Dedifferentiated amniotic fluid mesenchymal stem cell (primary cell): ENCODE data around the gene ATP6V1A.

Experiments
- DNase-seq: peaks from one replicate; pipeline ENCODE4 v3.0.0-alpha.2; 2016; ENCODE audit errors: extremely low spot score

ATP6V1A gene

DNA sequence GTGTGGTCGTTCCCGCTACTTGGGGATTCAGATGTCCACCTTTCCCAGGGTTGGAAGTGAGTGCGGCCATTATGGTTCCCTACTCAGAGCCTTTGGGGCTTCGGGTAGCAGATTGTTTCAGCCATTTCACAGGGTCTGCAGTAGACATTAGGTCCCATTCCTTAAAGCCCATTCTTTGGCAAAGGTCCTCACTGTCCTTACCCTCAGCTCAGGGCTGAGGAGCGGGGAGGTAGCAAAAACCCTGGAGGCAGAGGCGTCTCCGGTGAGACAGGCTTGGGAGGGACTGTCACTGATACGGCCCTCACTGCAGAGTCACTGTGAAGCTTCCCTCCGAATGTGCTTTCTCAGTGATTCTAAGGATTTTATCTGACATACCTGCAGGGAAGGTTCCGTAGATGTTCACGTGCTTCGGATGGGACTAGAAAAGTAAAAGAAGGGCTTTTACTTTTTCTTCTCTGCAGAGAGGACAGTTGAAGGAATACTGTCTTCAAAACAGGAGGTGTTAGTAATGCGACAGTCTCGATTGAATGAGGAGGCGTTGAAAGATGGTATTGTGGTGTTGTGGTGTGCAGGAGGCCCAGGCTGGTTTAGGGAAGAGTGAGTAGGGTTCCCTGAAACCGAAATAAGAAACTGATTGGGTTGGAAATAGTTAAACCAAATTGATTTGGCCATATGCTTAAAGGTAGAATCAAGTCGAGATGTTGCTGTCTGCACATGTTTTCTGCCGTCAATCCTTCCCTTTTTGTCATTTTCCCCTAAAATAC is 630 bp downstream of the ATP6V1A start:
- DNase-seq = no peak

DNA sequence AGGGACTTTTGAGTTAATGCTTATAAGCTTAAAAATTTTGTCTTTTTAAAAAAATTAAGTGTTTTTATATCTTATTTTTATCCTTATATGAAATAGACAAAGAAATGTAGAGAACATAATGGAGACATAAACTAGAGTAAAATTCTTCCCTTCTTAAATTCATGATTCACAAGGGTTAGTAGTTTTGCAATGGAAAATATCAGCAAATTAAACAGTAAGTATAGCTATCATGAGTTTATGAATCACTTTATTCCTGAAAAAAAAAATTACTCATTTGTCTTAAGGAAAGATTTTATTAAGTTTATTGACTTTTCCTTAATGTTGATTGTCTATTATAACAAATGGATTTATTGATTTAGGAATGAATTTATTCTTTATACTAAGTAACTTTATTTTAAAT is 4.3 kb downstream of the ATP6V1A start:
- no peak for DNase-seq

DNA sequence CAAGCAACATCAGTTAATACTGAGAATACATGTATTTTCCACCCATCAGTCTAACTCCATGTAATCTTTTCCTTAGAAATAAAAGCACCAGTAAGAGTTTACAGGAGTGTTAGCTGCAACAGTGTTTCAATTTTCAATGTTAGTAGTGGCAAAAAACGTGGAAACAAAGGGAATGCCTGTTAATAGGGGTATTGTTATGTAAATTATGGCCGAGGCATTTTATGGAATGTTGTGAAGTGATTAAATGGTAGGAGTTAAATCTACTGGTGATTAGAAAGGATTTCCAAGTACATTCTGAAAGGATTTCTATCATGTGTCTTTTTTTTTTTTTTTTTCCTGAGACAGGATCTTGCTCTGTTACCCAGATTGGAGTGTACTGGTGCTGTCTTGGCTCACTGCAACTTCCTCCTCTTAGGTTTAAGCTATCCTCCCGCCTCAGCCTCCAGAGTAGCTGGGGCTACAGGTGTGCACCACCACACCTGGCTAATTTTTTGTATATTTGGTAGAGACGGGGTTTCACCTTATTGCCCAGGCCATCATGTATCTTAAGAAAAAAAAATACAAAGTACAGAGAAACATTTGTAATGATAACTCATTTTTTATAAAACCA is 6.6 kb downstream of the ATP6V1A start:
- DNase-seq = no peak

DNA sequence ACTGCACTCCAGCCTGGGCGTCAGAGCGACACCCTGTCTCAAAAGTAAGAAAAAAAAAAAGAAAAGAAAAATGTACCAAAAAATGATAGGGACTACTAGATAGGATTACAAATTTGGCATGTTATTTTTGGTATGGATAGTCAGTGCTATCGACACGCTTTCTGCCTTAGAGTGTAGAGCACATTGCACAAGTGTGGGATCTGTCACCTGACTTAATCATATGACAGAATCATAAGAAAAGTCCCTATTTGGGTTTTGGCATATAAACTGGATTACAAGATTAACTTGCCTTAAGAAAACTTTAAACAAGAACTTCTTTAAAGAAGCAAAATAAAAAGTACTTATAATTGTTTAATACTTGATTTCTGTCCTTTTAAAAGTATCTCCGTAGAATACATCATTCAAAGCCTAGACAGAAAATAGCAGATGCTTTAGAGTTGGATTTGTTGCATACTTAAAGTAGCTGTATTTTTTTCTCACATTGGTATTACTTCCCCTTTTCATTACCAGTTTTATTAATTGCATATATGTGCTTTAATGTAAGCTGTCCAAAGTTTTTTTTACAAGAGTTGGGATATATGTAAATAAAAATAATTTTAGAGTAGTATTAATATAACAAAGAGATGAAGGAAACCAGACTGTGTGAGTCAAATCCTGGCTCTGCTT is 7.8 kb downstream of the ATP6V1A start:
- DNase-seq = no peak

DNA sequence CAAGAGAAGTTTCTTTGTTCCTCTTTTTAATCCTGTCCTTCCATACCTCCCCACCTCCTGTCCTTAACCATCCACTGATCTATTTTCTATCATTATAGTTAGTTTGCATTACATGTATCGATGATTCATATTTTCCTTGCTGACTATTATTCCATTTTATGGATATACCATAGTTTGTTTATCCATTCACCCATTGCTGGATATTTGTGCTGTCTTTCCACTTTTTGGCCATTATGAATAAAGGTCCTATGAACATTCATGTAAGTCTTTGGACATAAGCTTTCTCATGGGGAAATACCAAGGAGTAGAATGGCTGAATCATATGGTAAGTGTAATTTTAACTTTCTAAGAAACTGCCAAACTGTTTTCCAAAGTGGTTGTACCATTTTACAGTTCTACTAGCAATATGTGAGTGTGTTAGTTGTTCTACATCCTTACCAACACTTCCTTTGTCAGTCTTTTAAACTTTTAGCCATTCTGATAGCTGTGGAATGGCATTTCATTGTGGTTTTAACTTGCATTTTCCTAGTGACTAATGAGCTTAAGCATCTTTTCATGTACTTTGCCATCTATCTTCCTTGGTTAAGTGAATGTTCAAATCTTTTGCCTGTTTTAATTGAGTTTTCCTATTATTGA is 11.7 kb downstream of the ATP6V1A start:
- no peak for DNase-seq

DNA sequence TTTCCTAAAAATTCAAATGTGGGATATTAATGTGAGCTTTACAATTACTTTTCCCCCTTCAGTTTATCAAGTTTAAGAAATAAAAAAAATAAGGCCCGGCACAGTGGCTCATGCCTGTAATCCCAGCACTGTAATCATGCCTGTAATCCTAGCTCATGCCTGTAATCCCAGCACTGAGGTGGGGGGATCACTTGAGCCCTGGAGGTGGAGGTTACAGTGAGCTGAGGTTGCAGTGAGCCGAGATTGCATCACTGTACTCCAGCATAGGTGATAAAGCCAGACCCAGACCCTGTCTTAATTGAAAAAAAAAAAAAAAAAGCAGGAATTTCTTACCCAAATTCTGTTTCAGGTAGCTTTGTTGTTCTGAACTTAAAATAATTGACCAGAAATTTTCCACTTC is 17.9 kb downstream of the ATP6V1A start:
- DNase-seq = no peak

DNA sequence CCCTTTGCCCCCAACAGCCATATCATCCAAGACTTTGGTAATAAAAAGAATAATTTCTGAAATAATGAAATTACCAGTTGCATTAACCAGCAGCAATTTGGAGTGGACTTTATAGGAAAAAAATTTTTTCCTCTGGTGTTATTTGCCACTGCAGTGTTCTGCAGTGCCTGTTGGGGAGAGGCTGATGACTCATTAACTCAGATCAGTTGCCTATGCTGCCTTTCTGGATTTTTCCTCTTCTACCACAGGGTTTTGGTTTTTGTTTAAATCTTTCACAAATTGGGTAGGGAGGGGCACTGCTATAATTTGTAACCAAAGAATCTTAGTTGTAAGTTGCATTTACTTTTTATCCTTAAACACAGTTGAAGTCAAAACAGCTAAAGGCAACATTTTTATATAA is 22.7 kb downstream of the ATP6V1A start:
- DNase-seq = peak; percentile 60

DNA sequence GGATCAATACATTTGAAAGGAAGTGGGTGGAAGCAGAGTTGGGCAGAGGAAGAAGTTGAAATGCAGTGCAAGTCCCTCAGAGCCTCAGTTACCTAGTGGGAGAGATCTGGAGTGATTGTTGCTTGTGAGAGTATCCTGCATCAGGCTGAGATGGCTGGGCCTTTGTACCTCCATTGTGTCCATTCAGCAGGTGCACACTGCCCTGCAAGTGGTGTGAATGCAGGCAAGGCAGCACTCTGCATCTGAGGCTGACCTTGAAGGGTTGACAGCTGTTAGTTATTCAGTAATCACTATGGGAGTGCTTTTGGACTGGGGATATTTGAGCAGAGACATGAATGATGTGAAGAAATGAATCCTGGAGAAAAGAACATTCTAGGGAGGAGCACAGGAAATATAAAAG is 25.2 kb downstream of the ATP6V1A start:
- DNase-seq = no peak

DNA sequence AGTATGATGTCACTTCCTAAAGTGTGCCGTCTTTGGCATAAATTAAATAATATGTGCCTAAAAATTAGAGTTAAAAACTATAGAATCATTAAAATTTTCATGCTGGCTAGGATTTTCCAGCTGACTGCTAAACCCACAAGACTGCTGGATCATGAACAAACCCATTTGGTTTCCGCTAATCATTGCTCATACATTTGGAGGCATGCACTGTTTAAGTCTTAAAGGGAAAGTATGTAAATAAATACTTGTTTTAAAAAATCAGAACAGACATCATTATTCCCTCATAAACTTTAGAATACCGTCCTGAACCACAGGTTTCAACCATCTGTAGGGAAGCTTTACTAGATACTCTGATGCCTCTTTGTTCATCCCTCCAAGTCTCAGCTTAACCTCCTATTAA is 26.5 kb downstream of the ATP6V1A start:
- DNase-seq = peak; percentile 41

DNA sequence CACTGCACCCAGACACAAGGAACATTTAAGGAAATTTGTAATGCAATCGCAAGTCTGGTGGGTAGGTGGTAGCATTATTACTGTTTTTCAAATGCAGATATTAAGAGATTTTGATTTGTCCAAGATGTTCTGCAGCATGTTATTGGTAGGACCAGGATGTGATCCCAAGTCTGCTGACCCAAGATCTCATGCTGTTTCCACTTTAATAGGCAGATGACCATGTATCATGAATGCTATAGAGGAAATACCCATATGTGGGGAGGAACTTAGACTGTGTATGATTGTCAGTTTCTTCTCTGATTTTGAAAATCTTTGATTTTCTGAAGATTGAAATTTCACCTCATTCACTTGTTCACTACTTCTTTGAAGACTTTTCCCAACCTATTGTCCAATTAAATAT is 28.7 kb downstream of the ATP6V1A start:
- DNase-seq = no peak

DNA sequence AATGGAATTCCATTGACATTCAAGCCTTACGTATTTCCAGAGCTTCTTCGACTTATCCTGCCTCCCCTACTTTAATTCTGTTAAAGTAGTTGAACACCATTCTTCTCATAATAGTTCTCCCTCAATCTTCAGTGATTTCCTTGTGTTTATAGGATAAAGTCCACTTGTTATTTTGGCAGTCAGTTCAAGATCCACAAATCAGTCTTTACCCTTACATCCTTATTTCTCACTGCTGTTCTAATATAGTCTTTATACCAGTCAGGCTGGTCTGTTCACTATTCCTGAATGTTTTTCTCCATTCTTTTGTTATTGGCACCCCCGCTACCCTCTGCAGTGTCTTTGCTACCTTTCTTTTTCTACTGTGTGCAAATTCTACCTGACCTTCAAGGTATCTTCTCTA is 29.7 kb downstream of the ATP6V1A start:
- no peak for DNase-seq

DNA sequence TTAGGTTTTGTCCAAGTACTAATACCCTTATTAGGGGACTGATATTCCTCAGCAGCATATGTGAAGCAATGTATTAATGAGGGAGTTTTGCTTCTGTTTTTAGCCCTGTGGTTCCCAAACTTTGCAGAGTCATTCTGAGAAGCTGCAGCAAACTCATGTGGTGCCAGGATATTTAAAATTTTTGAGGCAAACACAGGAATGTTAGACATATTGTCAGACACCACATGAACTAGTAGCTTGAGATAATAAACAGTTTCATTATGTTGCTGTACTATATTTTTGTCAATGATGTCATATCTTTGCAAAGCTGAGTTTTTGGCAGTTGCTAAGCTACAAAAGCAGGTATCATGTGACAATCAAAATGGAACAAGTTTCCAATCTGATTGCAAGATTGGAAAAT is 36.6 kb downstream of the ATP6V1A start:
- peak; percentile 97 for DNase-seq

DNA sequence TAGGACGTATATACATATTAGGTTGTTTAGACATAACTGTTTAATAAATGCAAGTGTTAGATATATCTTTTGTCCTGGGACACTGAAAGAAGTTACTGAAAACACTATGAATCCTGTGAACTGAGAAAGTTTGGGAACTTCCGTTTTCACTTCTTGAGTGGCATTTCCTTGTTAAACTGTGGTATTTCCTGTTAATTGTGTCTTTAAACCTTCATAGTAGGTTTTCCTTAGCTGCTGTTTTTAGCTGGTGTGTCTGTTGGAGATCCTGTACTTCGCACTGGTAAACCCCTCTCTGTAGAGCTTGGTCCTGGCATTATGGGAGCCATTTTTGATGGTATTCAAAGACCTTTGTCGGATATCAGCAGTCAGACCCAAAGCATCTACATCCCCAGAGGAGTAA is 37.1 kb downstream of the ATP6V1A start:
- DNase-seq = no peak

DNA sequence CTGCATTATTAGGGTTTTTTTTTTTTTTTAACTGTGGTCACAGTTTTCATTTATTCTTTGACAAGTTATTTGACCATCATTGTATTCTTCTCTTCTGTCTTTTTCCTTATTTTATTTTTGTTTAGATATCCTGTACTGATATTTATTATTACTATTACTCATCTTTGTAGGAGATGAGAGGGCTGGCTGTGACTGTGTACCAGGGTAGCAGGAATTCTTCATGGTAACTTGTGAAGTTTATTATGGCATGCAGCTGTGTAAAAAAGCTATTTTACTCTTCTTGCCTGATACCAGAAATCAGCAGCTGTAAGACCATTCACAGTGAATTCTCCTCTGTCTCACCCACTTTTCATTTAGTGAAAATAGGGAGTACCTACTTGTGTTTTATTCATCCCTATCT is 44.5 kb downstream of the ATP6V1A start:
- DNase-seq = no peak

DNA sequence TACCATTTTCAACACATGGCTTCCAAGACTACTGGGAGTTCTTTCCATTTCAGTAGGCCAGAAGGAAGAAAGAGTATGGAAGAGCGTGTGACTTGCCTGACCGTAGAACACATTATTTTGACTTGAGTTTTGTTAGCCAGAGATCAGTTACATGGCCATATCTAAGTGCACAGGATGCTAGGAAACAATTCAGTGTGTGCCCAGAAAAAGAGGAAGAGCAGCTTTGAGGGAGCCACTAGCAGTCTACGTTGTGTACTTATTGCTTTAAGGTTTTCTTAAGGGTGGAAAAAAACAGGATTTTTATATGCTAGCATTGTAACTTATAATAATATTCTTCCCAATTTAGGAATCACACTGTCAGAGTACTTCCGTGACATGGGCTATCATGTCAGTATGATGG is 47.7 kb downstream of the ATP6V1A start:
- no peak for DNase-seq

DNA sequence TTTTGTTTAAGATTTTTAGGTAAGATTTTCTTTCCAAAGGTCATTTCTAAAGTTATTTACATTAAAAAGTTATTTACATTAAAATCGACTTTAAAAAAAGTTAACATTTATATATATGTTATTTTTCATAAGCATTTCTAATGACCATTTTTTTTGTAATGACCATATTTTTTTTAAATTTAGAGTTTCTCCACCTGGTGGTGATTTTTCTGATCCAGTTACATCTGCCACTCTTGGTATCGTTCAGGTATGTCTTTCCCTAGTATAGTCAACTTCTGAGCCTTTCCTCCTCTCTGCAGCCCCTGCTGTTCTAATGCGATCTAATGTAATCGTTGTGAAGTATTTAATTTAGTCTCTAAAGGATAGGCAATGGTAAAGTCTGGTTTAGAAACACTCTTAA is 48.9 kb downstream of the ATP6V1A start:
- DNase-seq = no peak

DNA sequence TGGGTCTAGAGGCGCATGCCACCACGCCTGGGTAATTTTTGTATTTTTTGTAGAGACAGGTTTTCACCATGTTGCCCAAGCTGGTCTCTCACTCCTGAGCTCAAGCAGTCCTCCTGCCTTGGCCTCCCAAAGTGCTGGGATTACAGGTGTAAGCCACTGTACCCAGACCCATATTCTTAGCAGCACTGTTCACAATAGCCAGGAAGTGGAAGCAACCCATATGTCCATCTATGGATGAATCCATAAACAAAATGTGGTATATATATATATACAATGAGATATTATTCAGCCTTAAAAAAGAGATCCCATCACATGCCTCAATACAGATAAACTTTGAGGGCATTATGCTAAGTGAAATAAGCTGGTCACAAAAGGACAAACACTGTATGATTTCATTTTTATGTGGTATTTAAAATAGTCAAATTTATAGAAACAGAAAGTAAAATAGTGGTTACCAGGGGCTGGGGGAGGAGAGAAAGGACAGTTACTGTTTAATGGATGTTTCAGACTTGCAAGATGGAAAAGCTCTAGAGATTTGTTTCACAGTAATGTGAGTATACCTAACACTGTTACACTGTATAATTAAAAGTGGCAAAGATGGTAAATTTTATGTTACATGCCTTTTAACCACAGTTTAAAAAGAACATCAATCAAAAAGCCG is 56.1 kb downstream of the ATP6V1A start:
- no peak for DNase-seq

DNA sequence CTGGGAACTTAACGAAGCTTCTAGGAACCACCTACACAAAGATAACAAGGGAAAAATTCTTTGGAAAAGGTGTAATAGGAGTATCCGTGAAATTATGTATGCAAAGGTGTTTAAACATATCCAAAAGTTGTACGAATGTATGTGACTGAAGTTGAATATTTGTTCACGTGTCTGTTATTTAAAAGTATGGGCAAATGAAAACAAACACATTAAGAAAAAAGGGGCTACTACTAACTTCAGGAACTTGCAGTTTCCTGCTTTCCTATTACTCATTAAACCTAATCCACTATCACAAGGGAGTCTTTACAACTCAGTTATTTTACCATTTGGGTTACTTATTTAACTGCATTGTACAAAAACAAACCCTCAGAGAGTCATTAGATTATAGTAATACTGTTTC is 57.8 kb downstream of the ATP6V1A start:
- DNase-seq = no peak

DNA sequence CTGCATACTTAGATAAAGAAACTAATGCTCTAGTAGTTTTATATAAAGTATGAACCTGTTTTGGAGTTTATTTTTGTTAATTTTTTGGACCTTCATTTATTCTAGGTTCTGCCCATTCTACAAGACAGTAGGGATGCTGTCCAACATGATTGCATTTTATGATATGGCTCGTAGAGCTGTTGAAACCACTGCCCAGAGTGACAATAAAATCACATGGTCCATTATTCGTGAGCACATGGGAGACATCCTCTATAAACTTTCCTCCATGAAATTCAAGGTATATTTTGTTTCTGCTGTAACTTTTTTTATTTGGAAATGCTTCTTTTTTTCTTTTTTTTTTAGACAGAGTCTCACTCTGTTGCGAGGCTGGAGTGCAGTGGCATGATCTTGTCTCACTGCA is 58.4 kb downstream of the ATP6V1A start:
- DNase-seq = no peak

DNA sequence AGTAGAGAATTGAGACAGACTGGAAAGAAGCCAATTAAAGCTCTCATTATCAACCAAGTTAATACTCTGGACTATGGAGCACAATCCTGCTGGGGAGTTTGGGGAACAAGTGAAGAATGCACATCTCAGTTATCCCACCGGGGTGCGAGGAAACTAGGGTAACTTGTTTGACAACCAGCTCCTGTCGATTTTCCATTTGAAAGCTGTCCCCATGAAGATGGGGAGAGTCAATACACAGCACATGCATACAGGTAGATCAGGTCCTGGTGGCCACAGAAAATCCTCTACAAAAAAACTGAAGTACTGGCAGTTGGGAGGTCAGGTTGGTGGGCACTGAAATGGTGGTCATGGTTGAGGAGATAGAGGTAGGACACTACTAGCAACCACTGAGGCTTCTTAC is 66.0 kb downstream of the ATP6V1A start:
- DNase-seq = no peak

DNA sequence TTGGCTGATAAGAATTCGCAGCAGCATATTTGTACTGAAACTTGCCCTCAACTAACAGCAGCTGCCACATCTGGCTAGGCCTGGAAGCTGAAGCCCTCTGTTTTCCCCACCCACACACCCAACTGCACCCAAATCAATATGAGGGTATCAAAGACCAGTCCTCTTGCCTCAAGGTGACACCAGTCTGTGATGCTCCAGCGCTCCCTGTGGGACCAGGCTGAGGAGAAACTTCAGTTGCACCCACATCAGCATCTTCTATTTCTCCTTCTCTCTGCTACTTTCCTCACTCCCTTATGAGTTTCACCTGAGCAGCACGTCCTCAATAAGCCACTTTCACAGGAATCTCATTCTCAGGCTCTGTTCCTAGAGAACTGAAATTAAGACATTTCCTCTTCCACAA is 73.0 kb downstream of the ATP6V1A start:
- DNase-seq = no peak

DNA sequence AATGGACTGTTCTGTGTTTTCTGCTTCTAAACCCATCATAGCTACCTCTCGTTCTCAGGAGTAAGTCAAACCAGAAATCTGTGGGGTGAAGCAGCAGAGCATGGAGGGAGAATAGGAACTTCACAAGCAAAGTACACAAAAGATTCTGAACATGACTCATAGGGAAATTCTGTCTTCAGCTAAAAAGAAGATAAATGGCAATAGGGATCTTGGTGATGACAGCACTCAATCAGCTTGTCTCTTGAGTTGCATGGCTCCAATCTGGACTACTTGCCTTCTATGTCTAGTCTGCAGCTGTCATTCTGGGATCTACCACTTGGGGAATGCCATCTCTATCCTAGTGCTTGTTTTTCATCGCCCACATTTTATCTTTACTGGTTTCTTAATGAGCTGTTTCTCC is 78.3 kb downstream of the ATP6V1A start:
- no peak for DNase-seq
